D721Med (cell line): Measurements from ENCODE around the gene HS3ST4.
"Not testable (repeated sequence)": the region's sequence is repeated elsewhere in the genome, so short reads cannot be mapped to it uniquely, and the experiment has no call there.

Experiments used
- DNase-seq: peaks from one replicate; pipeline ENCODE4 v3.0.0; 2011; ENCODE audit warnings: low spot score; ENCODE audit not compliant: insufficient read length
- FAIRE-seq: peaks from 2 replicates; lab custom pipeline; 2011; peaks lifted over from hg19 to GRCh38; lab: Jason Lieb, UNC
- TF ChIP-seq, protein P1 (sequence below): IDR thresholded peaks from 2 replicates; pipeline ENCODE4 v1.5.1; 2012; ENCODE audit warnings: mild to moderate bottlenecking, control low read depth; ENCODE audit not compliant: insufficient read depth; ENCODE audit errors: missing control alignments

The HS3ST4 gene

GRCh38 chr16:26071101-26071866, 379.5 kb downstream of the HS3ST4 start:
- DNase-seq = no peak
- no peak for FAIRE-seq
- TF ChIP-seq, protein P1, sequence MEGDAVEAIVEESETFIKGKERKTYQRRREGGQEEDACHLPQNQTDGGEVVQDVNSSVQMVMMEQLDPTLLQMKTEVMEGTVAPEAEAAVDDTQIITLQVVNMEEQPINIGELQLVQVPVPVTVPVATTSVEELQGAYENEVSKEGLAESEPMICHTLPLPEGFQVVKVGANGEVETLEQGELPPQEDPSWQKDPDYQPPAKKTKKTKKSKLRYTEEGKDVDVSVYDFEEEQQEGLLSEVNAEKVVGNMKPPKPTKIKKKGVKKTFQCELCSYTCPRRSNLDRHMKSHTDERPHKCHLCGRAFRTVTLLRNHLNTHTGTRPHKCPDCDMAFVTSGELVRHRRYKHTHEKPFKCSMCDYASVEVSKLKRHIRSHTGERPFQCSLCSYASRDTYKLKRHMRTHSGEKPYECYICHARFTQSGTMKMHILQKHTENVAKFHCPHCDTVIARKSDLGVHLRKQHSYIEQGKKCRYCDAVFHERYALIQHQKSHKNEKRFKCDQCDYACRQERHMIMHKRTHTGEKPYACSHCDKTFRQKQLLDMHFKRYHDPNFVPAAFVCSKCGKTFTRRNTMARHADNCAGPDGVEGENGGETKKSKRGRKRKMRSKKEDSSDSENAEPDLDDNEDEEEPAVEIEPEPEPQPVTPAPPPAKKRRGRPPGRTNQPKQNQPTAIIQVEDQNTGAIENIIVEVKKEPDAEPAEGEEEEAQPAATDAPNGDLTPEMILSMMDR = no peak

GRCh38 chr16:26078716-26079355, 387.1 kb downstream of the HS3ST4 start:
- TF ChIP-seq, protein P1 = no peak
- DNase-seq (no peak), FAIRE-seq (no peak)

- FAIRE-seq = no peak
- TF ChIP-seq, protein P1 = no peak
- no peak for DNase-seq
Observed at GRCh38 chr16:26087091-26087490, 395.3 kb downstream of the HS3ST4 start.

DNA sequence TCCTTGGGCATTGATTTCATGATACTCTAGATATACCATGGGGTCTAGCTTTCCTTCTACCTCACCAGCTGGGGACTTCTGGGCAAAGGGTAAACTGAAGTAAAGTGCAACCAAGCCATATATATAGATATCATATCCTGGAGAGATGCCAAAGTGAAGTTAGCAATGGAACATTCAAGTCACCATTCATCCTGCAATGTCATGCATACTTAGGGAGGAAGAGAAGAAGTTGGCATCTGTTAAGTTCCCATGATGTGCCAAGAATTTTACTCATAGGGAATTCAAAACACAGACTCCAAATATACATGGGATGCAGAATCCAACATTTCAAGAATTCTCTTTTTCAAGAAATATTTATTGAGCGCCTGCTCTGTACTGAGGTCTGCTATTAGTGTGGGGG, 399.8 kb downstream of the HS3ST4 start:
- DNase-seq (no peak), FAIRE-seq (no peak)

DNA sequence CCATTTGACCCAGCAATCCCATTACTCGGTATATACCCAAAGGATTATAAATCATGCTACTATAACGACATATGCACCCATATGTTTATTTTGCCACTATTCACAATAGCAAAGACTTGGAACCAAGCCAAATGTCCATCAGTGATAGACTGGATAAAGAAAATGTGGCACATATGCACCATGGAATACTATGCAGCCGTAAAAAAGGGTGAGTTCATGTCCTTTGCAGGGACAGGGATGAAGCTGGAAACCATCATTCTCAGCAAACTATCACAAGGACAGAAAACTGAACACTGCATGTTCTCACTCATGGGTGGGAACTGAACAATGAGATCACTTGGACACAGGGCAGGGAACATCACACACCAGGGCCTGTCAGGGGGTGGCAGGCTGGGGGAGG, 406.4 kb downstream of the HS3ST4 start:
- not testable (repeated sequence) for DNase-seq

More for the DNA sequence above, 399.8 kb downstream of the HS3ST4 start:
- TF ChIP-seq, protein P1 = no peak

GRCh38 chr16:26102369-26102768, 410.6 kb downstream of the HS3ST4 start:
- no peak for FAIRE-seq
- TF ChIP-seq, protein P1 = no peak
- no peak for DNase-seq

More for the DNA sequence above, 406.4 kb downstream of the HS3ST4 start:
- not testable (repeated sequence) for FAIRE-seq

DNA sequence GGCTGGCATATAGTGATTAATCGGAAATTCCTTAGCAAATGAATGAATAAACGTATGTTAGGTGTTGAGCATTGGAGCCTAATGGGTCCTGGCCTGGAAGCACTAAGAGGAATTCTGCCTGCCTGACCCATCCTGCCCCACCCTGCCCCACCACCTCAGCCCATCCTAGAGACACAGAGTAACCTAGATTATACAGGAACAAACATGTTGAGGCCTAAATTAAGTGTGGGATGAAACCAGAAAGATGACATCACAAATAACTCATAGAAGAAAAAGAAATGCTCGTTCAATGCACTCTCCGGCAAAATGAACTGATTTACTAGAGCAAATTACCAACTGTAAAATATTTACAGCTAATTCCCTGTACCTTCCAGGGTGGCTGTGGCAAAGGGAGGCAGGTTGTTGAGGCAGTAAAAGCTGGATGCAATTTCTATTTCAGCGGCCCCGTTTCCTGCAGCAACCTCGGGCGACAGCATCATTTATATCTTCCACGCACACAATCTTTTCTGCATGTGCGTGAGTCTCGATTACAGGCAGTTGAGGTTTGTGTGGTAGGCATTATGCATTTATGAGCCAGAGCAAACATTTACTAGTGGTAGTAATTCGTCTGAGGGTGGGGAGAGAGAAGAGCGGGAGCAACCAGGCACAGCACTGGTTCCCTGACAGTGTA, 417.2 kb downstream of the HS3ST4 start:
- TF ChIP-seq, protein P1 = no peak
- no peak for DNase-seq
- no peak for FAIRE-seq
